ENCODE results near the gene UBE2G2. TPM values are rescaled to one million over a fixed set of nuclear protein-coding genes. Genes with fewer than 3 reads are reported as not detected.

UBE2G2 gene
- total and polyA plus RNA-seq, 2 donors (not counting 3 experiments of a cell fraction or from before 2014, with no cell fraction given) = 95.0 to 114 TPM

GRCh38 chr21:44766014-44766817 is 35.4 kb downstream of the UBE2G2 start:
- no peaks in the 10 kb centered on the region for H3K27me3 ChIP-seq (ENCODE audit: control insufficient read depth in 2 of 2, insufficient read depth in 2 of 2, low read length in 2 of 2)
- no peak overlapping the region for H3K4me2 ChIP-seq (ENCODE audit: insufficient read depth, low read length)
- no peaks in the 10 kb centered on the region for H3K79me2 ChIP-seq (ENCODE audit: control insufficient read depth, insufficient read depth, low read length)
- BruUV-seq (replicated peaks) = no TSS peak
- peaks cover 5% of the 10 kb centered on the region for H3K4me1 ChIP-seq (ENCODE audit: control insufficient read depth, extremely low read depth, insufficient read depth, low read length)
- H3K36me3 ChIP-seq (ENCODE audit: control insufficient read depth in 2 of 2, extremely low read depth in 1 of 2, insufficient read depth in 2 of 2, low read length in 2 of 2) = peaks cover 7% of the 10 kb centered on the region in 2 experiments
- FAIRE-seq (no peak), DNase-seq (ENCODE audit: low read depth, low spot score) (no peak)
- intact Hi-C loops (cut with micrococcal nuclease) = no loop called here
- no peaks in the 10 kb centered on the region for H3K9me3 ChIP-seq (replicated peaks; ENCODE audit: control insufficient read depth, insufficient read depth, low read length)
- dilution Hi-C loops (cut with MboI; ENCODE audit: extremely low pct_ligation_motif_present, low sequenced_read_pairs) = no loop called here
- H3K9ac ChIP-seq (replicated peaks; ENCODE audit: extremely low read depth, insufficient read depth, low read length) = no peak overlapping the region
- TF ChIP-seq POLR2AphosphoS5 (IDR thresholded peaks at IDR 0.05; ENCODE audit: insufficient read depth, low read depth, low read length) (no peak), JUN (IDR thresholded peaks at IDR 0.05; ENCODE audit: borderline replicate concordance, insufficient read depth, insufficient read length, low read depth) (no peak), EZH2 (IDR thresholded peaks at IDR 0.05; ENCODE audit: borderline replicate concordance, low read depth, low read length, severe bottlenecking) (no peak), MYC (IDR thresholded peaks at IDR 0.05; ENCODE audit: low read depth, low read length) (no peak), CTCF (IDR thresholded peaks at IDR 0.05; ENCODE audit: extremely low read depth in 1 of 2, insufficient read depth in 1 of 2, low read depth in 1 of 2, low read length in 2 of 2) (no peak), FOS (IDR thresholded peaks at IDR 0.05; ENCODE audit: borderline replicate concordance, insufficient read depth, low read length) (no peak), POLR2A (IDR thresholded peaks at IDR 0.05; ENCODE audit: low read depth, low read length) (no peak), GATA2 (IDR thresholded peaks at IDR 0.05; ENCODE audit: insufficient read depth, insufficient read length, low read depth, low read length) (no peak)
- TF ChIP-seq, protein P1, sequence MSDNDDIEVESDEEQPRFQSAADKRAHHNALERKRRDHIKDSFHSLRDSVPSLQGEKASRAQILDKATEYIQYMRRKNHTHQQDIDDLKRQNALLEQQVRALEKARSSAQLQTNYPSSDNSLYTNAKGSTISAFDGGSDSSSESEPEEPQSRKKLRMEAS (IDR thresholded peaks at IDR 0.05; ENCODE audit: insufficient read depth, insufficient read length) = no peak
- POLR2A ChIA-PET = no interaction called here
- no peaks in the 10 kb centered on the region for H3K9me1 ChIP-seq (replicated peaks; ENCODE audit: control insufficient read depth, extremely low read depth, insufficient read depth, low read length)
- CTCF ChIA-PET = interaction anchor here (1.0 to 2.3 kb wide), 2 partner anchors 9 to 27 kb away, joined by 3 to 13 read pairs; no protein-coding TSS in a partner anchor
- H4K20me1 ChIP-seq (replicated peaks; ENCODE audit: control insufficient read depth, extremely low read depth, insufficient read depth, low read length) = no peaks in the 10 kb centered on the region
- no peak overlapping the region for H3K27ac ChIP-seq (ENCODE audit: insufficient read depth, low read depth, low read length)
- no peak overlapping the region for H3K4me3 ChIP-seq (replicated peaks in 1 of 3; ENCODE audit: insufficient read depth in 1 of 3, low read depth in 1 of 3, low read length in 3 of 3)
- no peak overlapping the region for H2AFZ ChIP-seq (ENCODE audit: low read depth, low read length)
